Psoas muscle (tissue), 8 donors: ENCODE results near the gene USP17L13. TPM values are rescaled to one million over a fixed set of nuclear protein-coding genes. Genes with fewer than 3 reads are reported as not detected.
"Not testable (repeated sequence)": the region's sequence is repeated elsewhere in the genome, so short reads cannot be mapped to it uniquely, and the experiment has no call there.

Source experiments
- ATAC-seq, 4 donors: fragments of 200-7000 bp; cut with Tn5 transposase; one replicate each; pipeline ENCODE4 v1.9.1; 2020; ENCODE audit warnings: moderate library complexity in 3 of 4, mild to moderate bottlenecking in 2 of 4
- DNase-seq, 2 donors: peaks; one replicate each; pipeline ENCODE4 v3.0.0-alpha.2; 2020
- H3K27ac ChIP-seq: fragments of 200-600 bp; one replicate; pipeline ENCODE4 v1.8.0; 2022
- H3K27me3 ChIP-seq, 3 donors: fragments of 200-600 bp in 1 of 3; one replicate each; pipeline versions ENCODE4 v1.6.1 to v1.8.0; 2013 to 2022; ENCODE audit warnings: low read length in 2 of 3, mild to moderate bottlenecking in 2 of 3, moderate library complexity in 1 of 3; ENCODE audit not compliant: insufficient read depth in 3 of 3
- H3K36me3 ChIP-seq, 2 donors: fragments of 200-600 bp in 1 of 2; one replicate each; pipeline versions ENCODE4 v1.6.1 to v1.8.0; 2013 to 2022; ENCODE audit warnings: low read depth in 1 of 2, mild to moderate bottlenecking in 1 of 2, moderate library complexity in 1 of 2; ENCODE audit not compliant: insufficient read depth in 1 of 2
- H3K4me1 ChIP-seq: fragments of 200-600 bp; one replicate; pipeline ENCODE4 v1.8.0; 2022
- H3K4me3 ChIP-seq: fragments of 200-600 bp; one replicate; pipeline ENCODE4 v1.8.0; 2022; ENCODE audit warnings: mild to moderate bottlenecking
- H3K9me3 ChIP-seq: fragments of 200-600 bp; one replicate; pipeline ENCODE4 v1.8.0; 2022
- WGBS, 3 donors: extraction: QIAGEN DNeasy Blood & Tissue Kit; methylation state at CpG; one replicate each; pipeline versions ENCODE4 v1.1.6 to v1.1.7; 2013; 5-methylcytosine and 5-hydroxymethylcytosine counted together
- intact Hi-C, 2 donors: fragments of 100-400 bp; cut with DNase I; formaldehyde crosslinking; loops; one replicate each; pipeline versions ENCODE4 v1.11.0 to v1.14.2; 2022
- polyA plus RNA-seq, 3 donors: library from polyadenylated mRNA; stranded (reverse); fragments of 200-250 nt; gene quantifications; one replicate each; pipeline ENCODE4 v1.2.3, GENCODE V29; 2013
- total RNA-seq, 4 donors: library from RNA; stranded (reverse); fragmentation: NEBNext Ultra II Directional in 2 of 4; extraction: Animal tissue kit (Norgen Biotek cat#: 25700) in 2 of 4; gene quantifications; one replicate each; pipeline versions ENCODE4 v1.2.1 to v1.2.4, GENCODE V29; 2021 to 2023
- donor health status: healthy with polysubstance abuse.
- donor health status: DM: no; HTN: no; CAD: no; lungs with moderate emphysema.
- donor health status: Bipolar disorder and iron deficiency.
- donor health status: healthy.
- donor health status: DM: yes; HTN: yes; CAD: no.
- donor health status: DM: no; HTN: no; CAD: no.
- donor health status: DM: no; HTN: no; CAD: no.
- donor health status: DM: yes; HTN: yes; CAD: no.

Gene USP17L13
- total and polyA plus RNA-seq, 7 donors, result not detected

DNA sequence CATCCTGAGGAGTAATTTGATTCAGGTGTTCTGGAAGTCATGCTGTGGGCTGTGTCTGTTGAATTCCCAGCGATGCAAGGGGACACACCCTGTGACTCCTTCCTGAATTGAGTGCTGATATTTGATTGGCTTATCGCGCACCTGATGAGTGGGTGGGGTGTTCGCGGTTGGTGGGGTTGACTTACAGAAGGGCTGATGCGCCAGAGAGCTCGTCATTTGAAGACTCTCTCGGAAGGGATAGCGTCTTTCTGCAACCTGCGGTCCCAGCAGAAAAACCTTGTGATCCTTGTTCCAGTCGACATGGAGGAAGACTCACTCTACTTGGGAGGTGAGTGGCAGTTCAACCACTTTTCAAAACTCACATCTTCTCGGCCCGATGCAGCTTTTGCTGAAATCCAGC lies 28.4 kb downstream of the USP17L13 start, which contains the start of gene USP17L19:
TSS of gene USP17L19 (plus strand) at position 301 of the 400 bp plus-strand sequence. CDS start at position 301, 0 bp downstream.
- H3K4me3 ChIP-seq, H3K27me3 ChIP-seq, H3K36me3 ChIP-seq, H3K9me3 ChIP-seq, H3K4me1 ChIP-seq, intact Hi-C loops, DNase-seq, H3K27ac ChIP-seq, ATAC-seq: not testable (repeated sequence)
- WGBS, 3 donors, result no CpG with 5 or more reads among the region's 13 CpGs

DNA sequence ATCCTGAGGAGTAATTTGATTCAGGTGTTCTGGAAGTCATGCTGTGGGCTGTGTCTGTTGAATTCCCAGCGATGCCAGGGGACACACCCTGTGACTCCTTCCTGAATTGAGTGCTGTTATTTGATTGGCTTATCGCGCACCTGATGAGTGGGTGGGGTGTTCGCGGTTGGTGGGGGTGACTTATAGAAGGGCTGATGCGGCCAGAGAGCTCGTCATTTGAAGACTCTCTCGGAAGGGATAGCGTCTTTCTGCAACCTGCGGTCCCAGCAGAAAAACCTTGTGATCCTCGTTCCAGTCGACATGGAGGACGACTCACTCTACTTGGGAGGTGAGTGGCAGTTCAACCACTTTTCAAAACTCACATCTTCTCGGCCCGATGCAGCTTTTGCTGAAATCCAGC lies 33.1 kb downstream of the USP17L13 start, which contains the start of gene USP17L20:
TSS of gene USP17L20 (plus strand) at position 301 of the 400 bp plus-strand sequence. CDS start at position 301, 0 bp downstream.
- ATAC-seq, H3K4me3 ChIP-seq, H3K27ac ChIP-seq, H3K27me3 ChIP-seq, intact Hi-C loops, H3K4me1 ChIP-seq, H3K9me3 ChIP-seq, H3K36me3 ChIP-seq, DNase-seq: not testable (repeated sequence)
- WGBS, 3 donors, result no CpG with 5 or more reads among the region's 15 CpGs

DNA sequence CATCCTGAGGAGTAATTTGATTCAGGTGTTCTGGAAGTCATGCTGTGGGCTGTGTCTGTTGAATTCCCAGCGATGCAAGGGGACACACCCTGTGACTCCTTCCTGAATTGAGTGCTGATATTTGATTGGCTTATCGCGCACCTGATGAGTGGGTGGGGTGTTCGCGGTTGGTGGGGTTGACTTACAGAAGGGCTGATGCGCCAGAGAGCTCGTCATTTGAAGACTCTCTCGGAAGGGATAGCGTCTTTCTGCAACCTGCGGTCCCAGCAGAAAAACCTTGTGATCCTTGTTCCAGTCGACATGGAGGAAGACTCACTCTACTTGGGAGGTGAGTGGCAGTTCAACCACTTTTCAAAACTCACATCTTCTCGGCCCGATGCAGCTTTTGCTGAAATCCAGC lies 37.9 kb downstream of the USP17L13 start, which contains the start of gene USP17L21:
TSS of gene USP17L21 (plus strand) at position 301 of the 400 bp plus-strand sequence. CDS start at position 301, 0 bp downstream.
- DNase-seq, ATAC-seq: not testable (repeated sequence)

DNA sequence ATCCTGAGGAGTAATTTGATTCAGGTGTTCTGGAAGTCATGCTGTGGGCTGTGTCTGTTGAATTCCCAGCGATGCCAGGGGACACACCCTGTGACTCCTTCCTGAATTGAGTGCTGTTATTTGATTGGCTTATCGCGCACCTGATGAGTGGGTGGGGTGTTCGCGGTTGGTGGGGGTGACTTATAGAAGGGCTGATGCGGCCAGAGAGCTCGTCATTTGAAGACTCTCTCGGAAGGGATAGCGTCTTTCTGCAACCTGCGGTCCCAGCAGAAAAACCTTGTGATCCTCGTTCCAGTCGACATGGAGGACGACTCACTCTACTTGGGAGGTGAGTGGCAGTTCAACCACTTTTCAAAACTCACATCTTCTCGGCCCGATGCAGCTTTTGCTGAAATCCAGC lies 42.6 kb downstream of the USP17L13 start, which contains the start of gene USP17L22:
TSS of gene USP17L22 (plus strand) at position 301 of the 400 bp plus-strand sequence. CDS start at position 301, 0 bp downstream.
- H3K4me1 ChIP-seq, intact Hi-C loops, DNase-seq, H3K27ac ChIP-seq, ATAC-seq, H3K4me3 ChIP-seq, H3K27me3 ChIP-seq, H3K36me3 ChIP-seq, H3K9me3 ChIP-seq: not testable (repeated sequence)
- no CpG with 5 or more reads among the region's 15 CpGs for WGBS, 3 donors

More for the DNA sequence above, 37.9 kb downstream of the USP17L13 start, which contains the start of gene USP17L21:
- intact Hi-C loops, H3K27ac ChIP-seq, H3K4me1 ChIP-seq, H3K27me3 ChIP-seq, H3K36me3 ChIP-seq, H3K4me3 ChIP-seq, H3K9me3 ChIP-seq: not testable (repeated sequence)
- WGBS, 3 donors, result no CpG with 5 or more reads among the region's 13 CpGs

DNA sequence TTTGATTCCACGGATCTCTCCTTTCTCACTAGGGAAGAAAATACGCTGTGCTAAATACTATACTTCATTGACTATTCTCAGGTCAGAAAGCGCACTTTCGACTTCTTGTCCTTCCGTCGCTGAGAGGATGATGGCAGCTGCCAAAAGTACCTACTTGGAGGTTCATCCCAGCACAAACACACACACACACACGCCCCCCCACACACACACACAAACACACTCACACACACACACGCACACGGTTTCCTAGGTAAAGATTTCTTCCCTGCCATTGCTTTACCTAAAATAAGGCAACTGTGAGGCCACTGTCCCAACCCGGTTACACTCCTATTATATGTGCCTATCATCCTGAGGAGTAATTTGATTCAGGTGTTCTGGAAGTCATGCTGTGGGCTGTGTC lies 47.0 kb downstream of the USP17L13 start:
- H3K36me3 ChIP-seq, H3K4me3 ChIP-seq, H3K9me3 ChIP-seq, ATAC-seq, H3K27ac ChIP-seq, H3K4me1 ChIP-seq, H3K27me3 ChIP-seq, intact Hi-C loops: not testable (repeated sequence)
- WGBS, 3 donors, result 81 to 87% (median 83%) methylated on average over 4 to 5 of the region's 10 CpGs
- peak; percentile 12 to 64 for DNase-seq

Other genes with a start within 250 kb of the USP17L13 start
- gene FAM90A26, start 54.5 kb upstream of the USP17L13 start, total RNA-seq, result not detected
- not detected for gene FAM90A26, start 54.5 kb upstream of the USP17L13 start, polyA plus RNA-seq
- not detected for gene USP17L10, start 14.2 kb upstream of the USP17L13 start, total RNA-seq
- gene USP17L10, start 14.2 kb upstream of the USP17L13 start, polyA plus RNA-seq, result not detected
- gene USP17L11, start 9.5 kb upstream of the USP17L13 start, total RNA-seq, result not detected
- gene USP17L11, start 9.5 kb upstream of the USP17L13 start, polyA plus RNA-seq, result not detected
- gene USP17L12, start 4.7 kb upstream of the USP17L13 start, total RNA-seq, result not detected
- not detected for gene USP17L12, start 4.7 kb upstream of the USP17L13 start, polyA plus RNA-seq
- not detected for gene USP17L15, start 9.5 kb downstream of the USP17L13 start, total RNA-seq
- gene USP17L15, start 9.5 kb downstream of the USP17L13 start, polyA plus RNA-seq, result not detected
- gene USP17L17, start 19.0 kb downstream of the USP17L13 start, total RNA-seq, result not detected
- not detected for gene USP17L17, start 19.0 kb downstream of the USP17L13 start, polyA plus RNA-seq
- gene USP17L18, start 23.7 kb downstream of the USP17L13 start, total RNA-seq, result not detected
- not detected for gene USP17L18, start 23.7 kb downstream of the USP17L13 start, polyA plus RNA-seq
- gene USP17L19, start 28.5 kb downstream of the USP17L13 start, total RNA-seq, result not detected
- gene USP17L19, start 28.5 kb downstream of the USP17L13 start, polyA plus RNA-seq, result not detected
- not detected for gene USP17L20, start 33.2 kb downstream of the USP17L13 start, total RNA-seq
- not detected for gene USP17L20, start 33.2 kb downstream of the USP17L13 start, polyA plus RNA-seq
- gene USP17L21, start 38.0 kb downstream of the USP17L13 start, total RNA-seq, result not detected
- not detected for gene USP17L21, start 38.0 kb downstream of the USP17L13 start, polyA plus RNA-seq
- gene USP17L22, start 42.7 kb downstream of the USP17L13 start, total RNA-seq, result not detected
- not detected for gene USP17L22, start 42.7 kb downstream of the USP17L13 start, polyA plus RNA-seq
- gene USP17L24, start 100.3 kb downstream of the USP17L13 start, total RNA-seq, result not detected
- gene USP17L24, start 100.3 kb downstream of the USP17L13 start, polyA plus RNA-seq, result not detected
- not detected for gene USP17L25, start 105.0 kb downstream of the USP17L13 start, total RNA-seq
- gene USP17L25, start 105.0 kb downstream of the USP17L13 start, polyA plus RNA-seq, result not detected
- gene USP17L26, start 109.8 kb downstream of the USP17L13 start, total RNA-seq, result not detected
- not detected for gene USP17L26, start 109.8 kb downstream of the USP17L13 start, polyA plus RNA-seq
- gene USP17L5, start 114.5 kb downstream of the USP17L13 start, total RNA-seq, result not detected
- gene USP17L5, start 114.5 kb downstream of the USP17L13 start, polyA plus RNA-seq, result not detected
- not detected for gene USP17L27, start 119.3 kb downstream of the USP17L13 start, total RNA-seq
- not detected for gene USP17L27, start 119.3 kb downstream of the USP17L13 start, polyA plus RNA-seq
- not detected for gene USP17L28, start 124.0 kb downstream of the USP17L13 start, total RNA-seq
- not detected for gene USP17L28, start 124.0 kb downstream of the USP17L13 start, polyA plus RNA-seq
- not detected for gene USP17L29, start 128.7 kb downstream of the USP17L13 start, total RNA-seq
- not detected for gene USP17L29, start 128.7 kb downstream of the USP17L13 start, polyA plus RNA-seq
- not detected for gene USP17L30, start 138.2 kb downstream of the USP17L13 start, total RNA-seq
- gene USP17L30, start 138.2 kb downstream of the USP17L13 start, polyA plus RNA-seq, result not detected
- not detected for gene DEFB131A, start 219.5 kb downstream of the USP17L13 start, total RNA-seq
- gene DEFB131A, start 219.5 kb downstream of the USP17L13 start, polyA plus RNA-seq, result not detected